ENCODE data around the gene KCNH1. TPM values are rescaled to one million over a fixed set of nuclear protein-coding genes. Genes with fewer than 3 reads are reported as not detected.

Gene KCNH1
- total RNA-seq, 4 donors from 2014 or later = 0.29 to 0.67 (median 0.38) TPM

DNA sequence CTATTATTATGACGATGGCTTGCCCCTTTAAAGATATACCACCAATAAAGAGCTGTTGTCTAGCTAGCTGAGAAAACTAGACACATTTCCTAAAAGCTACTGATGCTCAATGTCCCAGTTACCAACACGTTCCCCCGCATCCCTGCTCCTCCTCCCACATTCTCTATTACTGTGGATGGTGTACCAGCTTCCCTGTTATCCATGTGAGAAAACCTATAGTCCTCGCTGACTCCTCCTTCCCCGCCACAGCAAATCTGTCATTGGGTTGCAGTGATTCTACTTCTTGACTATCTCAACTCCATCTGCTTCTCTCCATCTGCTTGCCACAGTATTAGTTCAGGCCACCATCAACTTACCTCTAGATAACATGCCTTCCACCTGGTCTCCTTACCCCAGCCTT, 337.5 kb downstream of the KCNH1 start:
- Histone ChIP-seq H3K27ac (no peak overlapping the region), H3K4me3 (no peak overlapping the region), H3K9me3 (no peaks in the 10 kb centered on the region), H3K36me3 (no peaks in the 10 kb centered on the region), H3K4me1 (no peaks in the 10 kb centered on the region), H3K27me3 (no peaks in the 10 kb centered on the region)
- DNase-seq (no peak), ATAC-seq (no peak)
- TF ChIP-seq, protein P1, sequence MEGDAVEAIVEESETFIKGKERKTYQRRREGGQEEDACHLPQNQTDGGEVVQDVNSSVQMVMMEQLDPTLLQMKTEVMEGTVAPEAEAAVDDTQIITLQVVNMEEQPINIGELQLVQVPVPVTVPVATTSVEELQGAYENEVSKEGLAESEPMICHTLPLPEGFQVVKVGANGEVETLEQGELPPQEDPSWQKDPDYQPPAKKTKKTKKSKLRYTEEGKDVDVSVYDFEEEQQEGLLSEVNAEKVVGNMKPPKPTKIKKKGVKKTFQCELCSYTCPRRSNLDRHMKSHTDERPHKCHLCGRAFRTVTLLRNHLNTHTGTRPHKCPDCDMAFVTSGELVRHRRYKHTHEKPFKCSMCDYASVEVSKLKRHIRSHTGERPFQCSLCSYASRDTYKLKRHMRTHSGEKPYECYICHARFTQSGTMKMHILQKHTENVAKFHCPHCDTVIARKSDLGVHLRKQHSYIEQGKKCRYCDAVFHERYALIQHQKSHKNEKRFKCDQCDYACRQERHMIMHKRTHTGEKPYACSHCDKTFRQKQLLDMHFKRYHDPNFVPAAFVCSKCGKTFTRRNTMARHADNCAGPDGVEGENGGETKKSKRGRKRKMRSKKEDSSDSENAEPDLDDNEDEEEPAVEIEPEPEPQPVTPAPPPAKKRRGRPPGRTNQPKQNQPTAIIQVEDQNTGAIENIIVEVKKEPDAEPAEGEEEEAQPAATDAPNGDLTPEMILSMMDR (IDR thresholded peaks at IDR 0.05 in 4 of 5, conservative IDR thresholded peaks at IDR 0.05 in 1 of 5) = no peak
- no peak for TF ChIP-seq POLR2A (IDR thresholded peaks at IDR 0.05)
- intact Hi-C loops (cut with DNase I; ENCODE audit: low total_unique reads) (no loop called here), in situ Hi-C loops (cut with MboI; ENCODE audit: low sequenced_read_pairs in 4 of 4) (no loop called here)

DNA sequence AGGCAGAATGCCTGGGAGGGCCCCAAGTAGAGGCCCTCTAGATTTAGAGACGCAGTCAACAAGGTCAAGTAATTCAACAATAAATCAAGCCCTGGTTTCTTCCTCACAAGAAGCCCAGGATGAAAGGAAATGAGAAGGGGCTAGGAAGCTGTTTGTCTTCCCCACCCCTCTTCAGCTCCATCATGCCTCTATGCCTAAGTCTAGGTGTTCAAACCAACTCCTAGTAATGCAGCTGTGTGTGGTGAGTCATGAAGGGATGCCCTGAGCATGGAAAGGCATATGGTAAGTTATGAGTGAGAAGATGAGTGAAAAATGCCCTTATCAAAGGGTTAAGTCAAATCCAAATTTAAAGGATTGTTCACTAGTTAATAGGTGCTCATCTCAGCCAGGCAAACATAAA, 339.5 kb downstream of the KCNH1 start:
- in situ Hi-C loops (cut with MboI; ENCODE audit: low sequenced_read_pairs in 4 of 4) (no loop called here), intact Hi-C loops (cut with DNase I; ENCODE audit: low total_unique reads) (no loop called here)
- TF ChIP-seq, protein P1 (IDR thresholded peaks at IDR 0.05 in 4 of 5, conservative IDR thresholded peaks at IDR 0.05 in 1 of 5) = no peak
- no peak for TF ChIP-seq POLR2A (IDR thresholded peaks at IDR 0.05)
- no peaks in the 10 kb centered on the region for H3K36me3 ChIP-seq
- no peaks in the 10 kb centered on the region for H3K27me3 ChIP-seq
- ATAC-seq (no peak), DNase-seq (no peak)
- H3K9me3 ChIP-seq = no peaks in the 10 kb centered on the region
- no peak overlapping the region for H3K4me3 ChIP-seq
- no peaks in the 10 kb centered on the region for H3K4me1 ChIP-seq
- H3K27ac ChIP-seq = no peak overlapping the region

- H3K27ac ChIP-seq = no peak overlapping the region
- H3K4me1 ChIP-seq = no peaks in the 10 kb centered on the region
- TF ChIP-seq POLR2A (IDR thresholded peaks at IDR 0.05) = no peak
- TF ChIP-seq, protein P1 (IDR thresholded peaks at IDR 0.05 in 4 of 5, conservative IDR thresholded peaks at IDR 0.05 in 1 of 5) = no peak
- in situ Hi-C loops (cut with MboI; ENCODE audit: low sequenced_read_pairs in 4 of 4) (no loop called here), intact Hi-C loops (cut with DNase I; ENCODE audit: low total_unique reads) (no loop called here)
- DNase-seq (no peak), ATAC-seq (no peak)
- H3K27me3 ChIP-seq = no peaks in the 10 kb centered on the region
- H3K4me3 ChIP-seq = no peak overlapping the region
- H3K9me3 ChIP-seq = no peaks in the 10 kb centered on the region
- no peaks in the 10 kb centered on the region for H3K36me3 ChIP-seq
These were observed 341.5 kb downstream of the KCNH1 start for GRCh38 chr1:210792250-210793102.

DNA sequence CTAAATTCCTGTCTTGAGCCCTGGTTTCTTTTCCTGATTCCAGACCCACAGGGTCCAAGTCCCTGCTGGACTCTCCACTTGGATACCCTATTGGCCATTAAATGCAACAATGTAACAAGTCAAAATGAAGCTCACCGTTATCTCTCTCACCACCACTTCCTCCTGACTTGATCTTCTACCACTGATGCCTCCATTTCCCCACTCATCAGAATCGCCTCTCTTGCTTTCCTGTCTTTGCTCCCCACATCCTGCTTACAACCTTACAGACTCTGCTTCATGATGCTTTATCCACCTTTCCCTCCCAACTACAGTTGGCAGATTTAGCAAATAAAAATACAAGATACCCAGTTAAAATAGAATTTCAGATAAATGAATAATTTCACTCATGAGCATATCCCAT, 343.8 kb downstream of the KCNH1 start:
- in situ Hi-C loops (cut with MboI; ENCODE audit: low sequenced_read_pairs in 4 of 4) = no loop called here
- DNase-seq (no peak), ATAC-seq (no peak)
- intact Hi-C loops (cut with DNase I; ENCODE audit: low total_unique reads) = no loop called here
- Histone ChIP-seq H3K9me3 (no peaks in the 10 kb centered on the region), H3K27ac (no peak overlapping the region), H3K4me3 (no peak overlapping the region), H3K27me3 (no peaks in the 10 kb centered on the region), H3K36me3 (no peaks in the 10 kb centered on the region), H3K4me1 (no peaks in the 10 kb centered on the region)
- TF ChIP-seq, protein P1 (IDR thresholded peaks at IDR 0.05 in 4 of 5, conservative IDR thresholded peaks at IDR 0.05 in 1 of 5) = no peak
- TF ChIP-seq POLR2A (IDR thresholded peaks at IDR 0.05) = no peak
